HCT116 (cell line): ENCODE data around the gene ENTPD7. TPM values are rescaled to one million over a fixed set of nuclear protein-coding genes. Genes with fewer than 3 reads are reported as not detected.

Experiments used
- ATAC-seq: fragments of 200-7000 bp; cut with Tn5 transposase; 2 replicates; pipeline ENCODE4 v1.9.1; 2020; ENCODE audit warnings: mild to moderate bottlenecking, moderate library complexity
- BruUV-seq: library from RNA; stranded (reverse); fragments of 400-500 nt; replicated peaks from 2 replicates; lab custom pipeline; 2021; lab: Mats Ljungman, UMichigan
- CTCF ChIA-PET: fragments of 300-600 bp; sonication (Branson Sonifier 250); formaldehyde crosslinking; loops from one replicate; lab custom pipeline; 2021; ENCODE audit warnings: antibody characterized with exemption; lab: Charles Lee
- POLR2A ChIA-PET: fragments of 300-600, 350-600 bp; sonication (Branson Sonifier 250); formaldehyde crosslinking; loops from one replicate; lab custom pipeline; 2021; ENCODE audit warnings: antibody characterized with exemption; lab: Charles Lee
- RAD21 ChIA-PET, 2 experiments: fragments of 300-600 bp; sonication (Branson Sonifier 250); formaldehyde crosslinking; loops; one replicate each; lab custom pipeline; 2023; ENCODE audit warnings: low total read pairs in 2 of 2; ENCODE audit not compliant: uncharacterized antibody in 2 of 2, unreplicated experiment in 2 of 2, low non-redundant PET in 1 of 2; lab: Charles Lee
- DNase-seq: peaks from one replicate; pipeline ENCODE4 v3.0.0-alpha.2; 2010; ENCODE audit warnings: low read depth, low spot score
- H2AFZ ChIP-seq: fragments of 200-600 bp; shearing (Covaris generic), sonication (generic); 2 replicates; pipeline ENCODE4 v1.6.1; 2017; ENCODE audit warnings: low read depth, mixed run types, mixed read lengths, antibody characterized with exemption, low read length; ENCODE audit not compliant: poor library complexity, severe bottlenecking
- H3K27ac ChIP-seq: 2 replicates; pipeline ENCODE4 v1.5.1; 2012; ENCODE audit warnings: low read depth, low read length
- H3K27me3 ChIP-seq: fragments of 200-600 bp; sonication (generic); 2 replicates; pipeline ENCODE4 v1.6.1; 2016; ENCODE audit warnings: mixed run types, low read length, mixed read lengths; ENCODE audit not compliant: insufficient read depth
- H3K36me3 ChIP-seq, 2 experiments: fragments of 200-500 bp in 1 of 2; fragments of 200-600 bp in 1 of 2; sonication (Bioruptor generic) in 1 of 2; sonication (generic) in 1 of 2; 2 replicates each; pipeline versions ENCODE4 v1.5.1 to v1.6.1; 2014 to 2016; ENCODE audit warnings: low read length in 2 of 2, inconsistent platforms in 1 of 2, mixed read lengths in 1 of 2, mixed run types in 1 of 2; ENCODE audit not compliant: insufficient read depth in 2 of 2, control insufficient read depth in 1 of 2
- H3K4me1 ChIP-seq, 2 experiments: fragments of 200-600 bp in 1 of 2; sonication (generic) in 1 of 2; 2 replicates each; pipeline versions ENCODE4 v1.5.1 to v1.6.1; 2012 to 2017; ENCODE audit warnings: low read length in 2 of 2, inconsistent platforms in 1 of 2, mild to moderate bottlenecking in 1 of 2, mixed read lengths in 1 of 2, mixed run types in 1 of 2, moderate library complexity in 1 of 2; ENCODE audit not compliant: insufficient read depth in 2 of 2, control insufficient read depth in 1 of 2
- H3K4me2 ChIP-seq: fragments of 200-600 bp; sonication (generic); 2 replicates; pipeline ENCODE4 v1.6.1; 2017; ENCODE audit warnings: mixed run types, low read length, mixed read lengths
- H3K4me3 ChIP-seq, 2 experiments: fragments of 200-600 bp in 1 of 2; sonication (generic) in 1 of 2; replicated peaks in 1 of 2; 2 replicates each; pipeline ENCODE4 v1.5.1; 2011 to 2016; ENCODE audit warnings: low read length in 2 of 2, control low read depth in 1 of 2, low read depth in 1 of 2, mild to moderate bottlenecking in 1 of 2, mixed read lengths in 1 of 2, mixed run types in 1 of 2
- H3K79me2 ChIP-seq: fragments of 200-600 bp; sonication (generic); 2 replicates; pipeline ENCODE4 v1.6.1; 2017; ENCODE audit warnings: mild to moderate bottlenecking, mixed run types, low read length, moderate library complexity, mixed read lengths; ENCODE audit not compliant: insufficient read depth
- H3K9ac ChIP-seq: fragments of 200-600 bp; sonication (generic); 2 replicates; pipeline ENCODE4 v1.6.1; 2016; ENCODE audit warnings: low read length, mixed read lengths
- H3K9me2 ChIP-seq: fragments of 200-600 bp; sonication (generic), shearing (Covaris generic); 2 replicates; pipeline ENCODE4 v1.6.1; 2017; ENCODE audit warnings: mixed run types, mild to moderate bottlenecking, moderate library complexity; ENCODE audit not compliant: insufficient read depth
- H3K9me3 ChIP-seq, 2 experiments: fragments of 200-500 bp in 1 of 2; fragments of 200-600 bp in 1 of 2; sonication (Bioruptor generic) in 1 of 2; sonication (generic) in 1 of 2; 2 replicates each; pipeline ENCODE4 v1.6.1; 2014 to 2017; ENCODE audit warnings: low read length in 2 of 2, mixed read lengths in 2 of 2, inconsistent platforms in 1 of 2, low read depth in 1 of 2, mild to moderate bottlenecking in 1 of 2, mixed run types in 1 of 2, moderate library complexity in 1 of 2; ENCODE audit not compliant: control insufficient read depth in 1 of 2, insufficient read depth in 1 of 2
- H4K20me1 ChIP-seq: fragments of 200-600 bp; sonication (generic), shearing (Covaris generic); 2 replicates; pipeline ENCODE4 v1.6.1; 2017; ENCODE audit warnings: mixed run types, mild to moderate bottlenecking, moderate library complexity; ENCODE audit not compliant: insufficient read depth
- RAD21 ChIP-seq: IDR thresholded peaks from 2 replicates; pipeline ENCODE4 v1.6.1; 2012; ENCODE audit warnings: low read depth, mild to moderate bottlenecking
- SRF ChIP-seq: IDR thresholded peaks from 2 replicates; pipeline ENCODE4 v1.6.1; 2012; ENCODE audit warnings: low read depth
- intact Hi-C: fragments of 100-400 bp; cut with micrococcal nuclease; formaldehyde crosslinking; loops from 2 replicates; pipeline ENCODE4 v1.10.0; 2022
- total RNA-seq: library from RNA; stranded (reverse); gene quantifications from one replicate; pipeline ENCODE4 v1.2.1, GENCODE V29; 2021; ENCODE audit not compliant: unreplicated experiment
- TF ChIP-seq, protein P1 (sequence below): IDR thresholded peaks from 2 replicates; pipeline ENCODE4 v1.6.1; 2012; ENCODE audit warnings: low read depth
- TF ChIP-seq, protein P2 (sequence below): IDR thresholded peaks from 2 replicates; pipeline ENCODE4 v1.6.1; 2011; ENCODE audit warnings: mild to moderate bottlenecking, low read length, moderate library complexity; ENCODE audit not compliant: insufficient replicate concordance; ENCODE audit errors: extremely low read depth

ENTPD7 gene
- total RNA-seq, 1 experiment from 2014 or later, result 12.3 TPM

DNA sequence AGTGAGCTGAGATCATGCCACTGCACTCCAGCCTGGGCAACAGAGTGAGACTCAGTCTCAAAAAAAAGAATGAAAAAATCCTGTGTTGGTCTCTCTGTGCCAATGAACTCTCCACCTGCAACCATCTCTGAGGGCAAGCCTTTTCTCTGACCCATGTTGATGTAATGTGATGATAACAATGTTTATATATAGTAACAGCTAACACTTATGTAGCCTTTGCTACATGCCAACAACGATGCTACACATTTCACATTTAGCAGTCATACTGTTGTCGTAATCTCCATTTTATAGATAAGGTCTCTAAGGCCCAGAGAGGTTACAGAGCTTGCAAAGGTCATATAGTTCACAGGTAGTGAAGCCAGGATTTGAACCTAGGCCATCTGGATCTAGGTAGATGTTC lies 61.1 kb downstream of the ENTPD7 start:
- intact Hi-C loops, result loop anchor here (5.0 kb wide), 1 partner anchor 33 kb away; no protein-coding TSS in a partner anchor
- Histone ChIP-seq H2AFZ (no peak overlapping the region), H3K4me1 (no peaks in the 10 kb centered on the region), H3K9me3 (no peaks in the 10 kb centered on the region), H4K20me1 (no peaks in the 10 kb centered on the region), H3K27me3 (no peaks in the 10 kb centered on the region), H3K9me2 (no peaks in the 10 kb centered on the region), H3K4me2 (no peak overlapping the region), H3K9ac (no peak overlapping the region)
- POLR2A ChIA-PET, result interaction anchor here (3.6 kb wide), 1 partner anchor 11 kb away, joined by 19 read pairs; the partner anchor contains the start of genes COX15 and CUTC
- TF ChIP-seq SRF (no peak), RAD21 (no peak)
- TF ChIP-seq, protein P1, sequence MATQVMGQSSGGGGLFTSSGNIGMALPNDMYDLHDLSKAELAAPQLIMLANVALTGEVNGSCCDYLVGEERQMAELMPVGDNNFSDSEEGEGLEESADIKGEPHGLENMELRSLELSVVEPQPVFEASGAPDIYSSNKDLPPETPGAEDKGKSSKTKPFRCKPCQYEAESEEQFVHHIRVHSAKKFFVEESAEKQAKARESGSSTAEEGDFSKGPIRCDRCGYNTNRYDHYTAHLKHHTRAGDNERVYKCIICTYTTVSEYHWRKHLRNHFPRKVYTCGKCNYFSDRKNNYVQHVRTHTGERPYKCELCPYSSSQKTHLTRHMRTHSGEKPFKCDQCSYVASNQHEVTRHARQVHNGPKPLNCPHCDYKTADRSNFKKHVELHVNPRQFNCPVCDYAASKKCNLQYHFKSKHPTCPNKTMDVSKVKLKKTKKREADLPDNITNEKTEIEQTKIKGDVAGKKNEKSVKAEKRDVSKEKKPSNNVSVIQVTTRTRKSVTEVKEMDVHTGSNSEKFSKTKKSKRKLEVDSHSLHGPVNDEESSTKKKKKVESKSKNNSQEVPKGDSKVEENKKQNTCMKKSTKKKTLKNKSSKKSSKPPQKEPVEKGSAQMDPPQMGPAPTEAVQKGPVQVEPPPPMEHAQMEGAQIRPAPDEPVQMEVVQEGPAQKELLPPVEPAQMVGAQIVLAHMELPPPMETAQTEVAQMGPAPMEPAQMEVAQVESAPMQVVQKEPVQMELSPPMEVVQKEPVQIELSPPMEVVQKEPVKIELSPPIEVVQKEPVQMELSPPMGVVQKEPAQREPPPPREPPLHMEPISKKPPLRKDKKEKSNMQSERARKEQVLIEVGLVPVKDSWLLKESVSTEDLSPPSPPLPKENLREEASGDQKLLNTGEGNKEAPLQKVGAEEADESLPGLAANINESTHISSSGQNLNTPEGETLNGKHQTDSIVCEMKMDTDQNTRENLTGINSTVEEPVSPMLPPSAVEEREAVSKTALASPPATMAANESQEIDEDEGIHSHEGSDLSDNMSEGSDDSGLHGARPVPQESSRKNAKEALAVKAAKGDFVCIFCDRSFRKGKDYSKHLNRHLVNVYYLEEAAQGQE, result no peak
- TF ChIP-seq, protein P2, sequence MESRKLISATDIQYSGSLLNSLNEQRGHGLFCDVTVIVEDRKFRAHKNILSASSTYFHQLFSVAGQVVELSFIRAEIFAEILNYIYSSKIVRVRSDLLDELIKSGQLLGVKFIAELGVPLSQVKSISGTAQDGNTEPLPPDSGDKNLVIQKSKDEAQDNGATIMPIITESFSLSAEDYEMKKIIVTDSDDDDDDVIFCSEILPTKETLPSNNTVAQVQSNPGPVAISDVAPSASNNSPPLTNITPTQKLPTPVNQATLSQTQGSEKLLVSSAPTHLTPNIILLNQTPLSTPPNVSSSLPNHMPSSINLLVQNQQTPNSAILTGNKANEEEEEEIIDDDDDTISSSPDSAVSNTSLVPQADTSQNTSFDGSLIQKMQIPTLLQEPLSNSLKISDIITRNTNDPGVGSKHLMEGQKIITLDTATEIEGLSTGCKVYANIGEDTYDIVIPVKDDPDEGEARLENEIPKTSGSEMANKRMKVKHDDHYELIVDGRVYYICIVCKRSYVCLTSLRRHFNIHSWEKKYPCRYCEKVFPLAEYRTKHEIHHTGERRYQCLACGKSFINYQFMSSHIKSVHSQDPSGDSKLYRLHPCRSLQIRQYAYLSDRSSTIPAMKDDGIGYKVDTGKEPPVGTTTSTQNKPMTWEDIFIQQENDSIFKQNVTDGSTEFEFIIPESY, result no peak
- TF ChIP-seq, all 23 proteins: peak for 0
- ChIA-PET CTCF (no interaction called here), RAD21 (no interaction called here)
- ATAC-seq (no peak), DNase-seq (no peak)
- Histone ChIP-seq H3K27ac (no peak overlapping the region), H3K4me3 (no peak overlapping the region), H3K79me2 (0 out of 2 replicates have a peak, but pooled peaks cover 3% of the 10 kb centered on the region), H3K36me3 (peaks cover 76 to 79% of the 10 kb centered on the region in 2 experiments)
- BruUV-seq, result no TSS peak
